C4-2B (cell line): ENCODE results near the gene OSBPL1A.

ENCODE experiments used
- CTCF ChIP-seq: fragments of 450-650 bp; conservative IDR thresholded peaks from 2 replicates; pipeline ENCODE4 v1.5.1; 2017; ENCODE audit warnings: mild to moderate bottlenecking
- ZFX ChIP-seq: fragments of 450-650 bp; IDR thresholded peaks from 2 replicates; pipeline ENCODE4 v1.6.1; 2017

GRCh38 chr18:24201699-24202687 is 195.6 kb downstream of the OSBPL1A start:
- no peak for TF ChIP-seq CTCF
- TF ChIP-seq ZFX = no peak
